Erythroblast (primary cell): ENCODE measurements around the gene LRFN2.

ENCODE experiments used
- DNase-seq, 2 experiments: peaks; one replicate each; lab custom pipeline; 2025; lab: John Stamatoyannopoulos, UW
- GATA1 ChIP-seq: IDR thresholded peaks from 2 replicates; pipeline ENCODE4 v1.6.1; 2011; ENCODE audit warnings: low read depth, mild to moderate bottlenecking, control low read depth, low read length, moderate library complexity
- POLR2A ChIP-seq: IDR thresholded peaks from 2 replicates; pipeline ENCODE4 v1.6.1; 2011; ENCODE audit warnings: mild to moderate bottlenecking, low read length

The LRFN2 gene

GRCh38 chr6:40352006-40352405, 235.2 kb downstream of the LRFN2 start:
- no peak for DNase-seq
- no peak for TF ChIP-seq POLR2A
- TF ChIP-seq GATA1: no peak

GRCh38 chr6:40350747-40351217, 236.4 kb downstream of the LRFN2 start:
- DNase-seq: no peak
- TF ChIP-seq POLR2A: no peak
- no peak for TF ChIP-seq GATA1

GRCh38 chr6:40349901-40350746, 237.0 kb downstream of the LRFN2 start:
- TF ChIP-seq POLR2A (no peak), GATA1 (no peak)
- no peak for DNase-seq

- TF ChIP-seq GATA1 (no peak), POLR2A (no peak)
- DNase-seq: no peak
These were observed 237.9 kb downstream of the LRFN2 start for GRCh38 chr6:40349123-40349900.

- no peak for DNase-seq
- TF ChIP-seq GATA1: no peak
- TF ChIP-seq POLR2A: no peak
These were observed 238.6 kb downstream of the LRFN2 start for GRCh38 chr6:40348591-40348990.

GRCh38 chr6:40347571-40348011, 239.6 kb downstream of the LRFN2 start:
- TF ChIP-seq POLR2A (no peak), GATA1 (no peak)
- DNase-seq: no peak

GRCh38 chr6:40346246-40346645, 240.9 kb downstream of the LRFN2 start:
- DNase-seq: no peak
- TF ChIP-seq GATA1 (no peak), POLR2A (no peak)

- TF ChIP-seq POLR2A: no peak
- TF ChIP-seq GATA1: no peak
- no peak for DNase-seq
These were observed 242.5 kb downstream of the LRFN2 start for GRCh38 chr6:40344566-40345167.

GRCh38 chr6:40343877-40344565, 243.1 kb downstream of the LRFN2 start:
- DNase-seq: no peak
- TF ChIP-seq POLR2A (no peak), GATA1 (no peak)

- no peak for DNase-seq
- TF ChIP-seq POLR2A: no peak
- no peak for TF ChIP-seq GATA1
These were observed 243.8 kb downstream of the LRFN2 start for GRCh38 chr6:40343318-40343876.

GRCh38 chr6:40342723-40343122, 244.4 kb downstream of the LRFN2 start:
- no peak for TF ChIP-seq GATA1
- TF ChIP-seq POLR2A: no peak
- no peak for DNase-seq

- TF ChIP-seq POLR2A (no peak), GATA1 (no peak)
- no peak for DNase-seq
These were observed 245.4 kb downstream of the LRFN2 start for GRCh38 chr6:40341726-40342125.
